Lung (tissue), 12 donors: ENCODE results near the gene MCIDAS. TPM values are rescaled to one million over a fixed set of nuclear protein-coding genes. Genes with fewer than 3 reads are reported as not detected.

ENCODE experiments used
- ATAC-seq: fragments of 200-7000 bp; cut with Tn5 transposase; one replicate; pipeline ENCODE4 v1.9.1; 2020; ENCODE audit warnings: moderate number of reproducible peaks; ENCODE audit not compliant: insufficient read depth, low FRiP score
- DNase-seq, 3 donors: peaks; one replicate each; pipeline ENCODE4 v3.0.0-alpha.2; 2013 to 2017
- H3K27ac ChIP-seq, 2 donors: one replicate each; pipeline ENCODE4 v1.5.1; 2013; ENCODE audit warnings: mild to moderate bottlenecking in 2 of 2, moderate library complexity in 2 of 2, control low read depth in 1 of 2, inconsistent platforms in 1 of 2, low read depth in 1 of 2, low read length in 1 of 2
- H3K27me3 ChIP-seq, 3 donors: one replicate each; pipeline ENCODE4 v1.5.1; 2013; ENCODE audit warnings: low read length in 2 of 3; ENCODE audit not compliant: control insufficient read depth in 3 of 3, insufficient read depth in 3 of 3
- H3K36me3 ChIP-seq, 4 donors: one replicate each; pipeline ENCODE4 v1.5.1; 2013; ENCODE audit warnings: low read length in 4 of 4, mild to moderate bottlenecking in 1 of 4, moderate library complexity in 1 of 4; ENCODE audit not compliant: control insufficient read depth in 4 of 4, insufficient read depth in 4 of 4
- H3K4me1 ChIP-seq, 5 donors: one replicate each; pipeline ENCODE4 v1.5.1; 2013; ENCODE audit warnings: low read length in 5 of 5, mild to moderate bottlenecking in 2 of 5, moderate library complexity in 1 of 5; ENCODE audit not compliant: control insufficient read depth in 5 of 5, insufficient read depth in 5 of 5
- H3K4me3 ChIP-seq: one replicate; pipeline ENCODE4 v1.5.1; 2013; ENCODE audit warnings: mild to moderate bottlenecking, control low read depth, moderate library complexity
- H3K9ac ChIP-seq, 2 donors: one replicate each; pipeline ENCODE4 v1.5.1; 2013; ENCODE audit warnings: low read length in 2 of 2, control low read depth in 1 of 2; ENCODE audit not compliant: insufficient read depth in 1 of 2
- H3K9me3 ChIP-seq, 4 donors: one replicate each; pipeline ENCODE4 v1.5.1; 2013; ENCODE audit warnings: low read length in 3 of 4, mild to moderate bottlenecking in 1 of 4, moderate library complexity in 1 of 4; ENCODE audit not compliant: control insufficient read depth in 4 of 4, insufficient read depth in 3 of 4
- CTCF ChIP-seq: IDR thresholded peaks from 2 replicates; pipeline ENCODE4 v1.5.1; 2012; ENCODE audit warnings: mild to moderate bottlenecking; ENCODE audit errors: control extremely low read depth, extremely low read depth
- WGBS, 2 donors: extraction: QIAGEN DNeasy Blood & Tissue Kit; methylation state at CpG; one replicate each; pipeline ENCODE4 v1.1.7; 2013; 5-methylcytosine and 5-hydroxymethylcytosine counted together
- polyA plus RNA-seq, 2 donors: library from polyadenylated mRNA; stranded (reverse); fragments of 200-250 nt; gene quantifications; one replicate each; pipeline ENCODE4 v1.2.1, GENCODE V29; 2013
- total RNA-seq, 2 donors: library from RNA; depleted of rRNA in 1 of 2; stranded (reverse); fragments of >200 nt in 1 of 2; gene quantifications; one replicate each; pipeline ENCODE4 v1.2.1, GENCODE V29; 2014 to 2021
- donor health status: control.
- donor health status: control.
- donor health status: Bipolar disorder and iron deficiency.
- donor health status: healthy.
- donor health status: DM: yes; HTN: yes; CAD: no.

Gene MCIDAS
- total and polyA plus RNA-seq, 4 donors = 0.23 to 1.7 (median 0.62) TPM

- Histone ChIP-seq H3K27ac (no peak overlapping the region), H3K4me1 (peaks cover 0 to 32% (median 14%) of the 10 kb centered on the region in 5 donors), H3K9me3 (peaks cover 0 to 13% (median 0%) of the 10 kb centered on the region in 4 donors), H3K36me3 (no peaks in the 10 kb centered on the region), H3K4me3 (no peak overlapping the region), H3K9ac (no peak overlapping the region), H3K27me3 (peaks cover 6 to 89% (median 87%) of the 10 kb centered on the region in 3 donors)
- no peak for TF ChIP-seq CTCF
- ATAC-seq = no peak
- 12 to 21% methylated on average over 30 of the region's 30 CpGs for WGBS, 2 donors
- DNase-seq = peak in 1 of 3 donors; percentile 17
Observed at GRCh38 chr5:55222092-55222984, 4.8 kb downstream of the MCIDAS start.

- peaks cover 5 to 90% (median 83%) of the 10 kb centered on the region in 3 donors for H3K27me3 ChIP-seq
- no peak for TF ChIP-seq CTCF
- no peak overlapping the region for H3K9ac ChIP-seq
- H3K4me1 ChIP-seq = peaks cover 0 to 23% (median 12%) of the 10 kb centered on the region in 5 donors
- H3K36me3 ChIP-seq = no peaks in the 10 kb centered on the region
- peaks cover 0 to 11% (median 0%) of the 10 kb centered on the region in 4 donors for H3K9me3 ChIP-seq
- 4 to 7% methylated on average over 62 of the region's 62 CpGs for WGBS, 2 donors
- peak in 2 of 3 donors; percentile 24 to 25 for DNase-seq
- ATAC-seq = no peak
- H3K27ac ChIP-seq = no peak overlapping the region
- no peak overlapping the region for H3K4me3 ChIP-seq
Observed at GRCh38 chr5:55220433-55221185, 6.5 kb downstream of the MCIDAS start.

- no peak overlapping the region for H3K9ac ChIP-seq
- H3K4me1 ChIP-seq = peaks cover 0 to 23% (median 12%) of the 10 kb centered on the region in 5 donors
- ATAC-seq (no peak), DNase-seq (no peak)
- TF ChIP-seq CTCF = no peak
- no peak overlapping the region for H3K4me3 ChIP-seq
- H3K36me3 ChIP-seq = no peaks in the 10 kb centered on the region
- H3K27ac ChIP-seq = no peak overlapping the region
- peaks cover 0 to 11% (median 0%) of the 10 kb centered on the region in 4 donors for H3K9me3 ChIP-seq
- peaks cover 5 to 81% (median 74%) of the 10 kb centered on the region in 3 donors for H3K27me3 ChIP-seq
- WGBS, 2 donors = 84 to 90% methylated on average over 3 of the region's 3 CpGs
Observed at GRCh38 chr5:55219770-55220169, 7.3 kb downstream of the MCIDAS start.
